Measurements from ENCODE around the gene LRP1B.

DNA sequence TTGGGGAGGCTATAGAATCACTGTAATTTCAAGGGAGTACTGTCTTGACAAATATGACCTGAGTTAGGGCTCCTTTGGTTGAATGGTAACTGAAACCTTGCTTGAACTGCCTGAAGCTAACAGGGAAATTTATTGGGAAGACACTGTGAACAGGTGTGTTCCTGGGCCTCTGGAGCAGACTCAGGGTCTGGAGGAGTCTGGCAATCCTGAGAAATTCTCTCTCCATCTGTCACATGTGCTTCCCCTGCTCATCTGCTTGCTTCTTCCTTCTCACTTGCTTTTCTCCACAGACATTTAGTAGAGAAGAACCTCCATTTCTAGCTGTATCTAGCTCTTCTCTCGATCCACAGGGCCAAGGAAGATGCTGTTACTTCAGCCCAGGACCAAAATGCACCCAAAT lies 476.5 kb downstream of the LRP1B start:
- no peak for TF ChIP-seq EP300 (IDR thresholded peaks at IDR 0.05)
- no peak for TF ChIP-seq POLR2AphosphoS5 (IDR thresholded peaks at IDR 0.05)

Measured in esophagus muscularis mucosa (tissue), 3 donors.